HG02798 (cell line): ENCODE results near the gene ZNF564.
"Not testable (repeated sequence)": the region's sequence is repeated elsewhere in the genome, so short reads cannot be mapped to it uniquely, and the experiment has no call there.

Experiments used
- ATAC-seq: cut with Tn5 transposase; IDR thresholded peaks from one replicate; pipeline ENCODE4 v1.9.1; 2021; ENCODE audit warnings: mild to moderate bottlenecking; ENCODE audit not compliant: unreplicated experiment, poor library complexity

ZNF564 gene

DNA sequence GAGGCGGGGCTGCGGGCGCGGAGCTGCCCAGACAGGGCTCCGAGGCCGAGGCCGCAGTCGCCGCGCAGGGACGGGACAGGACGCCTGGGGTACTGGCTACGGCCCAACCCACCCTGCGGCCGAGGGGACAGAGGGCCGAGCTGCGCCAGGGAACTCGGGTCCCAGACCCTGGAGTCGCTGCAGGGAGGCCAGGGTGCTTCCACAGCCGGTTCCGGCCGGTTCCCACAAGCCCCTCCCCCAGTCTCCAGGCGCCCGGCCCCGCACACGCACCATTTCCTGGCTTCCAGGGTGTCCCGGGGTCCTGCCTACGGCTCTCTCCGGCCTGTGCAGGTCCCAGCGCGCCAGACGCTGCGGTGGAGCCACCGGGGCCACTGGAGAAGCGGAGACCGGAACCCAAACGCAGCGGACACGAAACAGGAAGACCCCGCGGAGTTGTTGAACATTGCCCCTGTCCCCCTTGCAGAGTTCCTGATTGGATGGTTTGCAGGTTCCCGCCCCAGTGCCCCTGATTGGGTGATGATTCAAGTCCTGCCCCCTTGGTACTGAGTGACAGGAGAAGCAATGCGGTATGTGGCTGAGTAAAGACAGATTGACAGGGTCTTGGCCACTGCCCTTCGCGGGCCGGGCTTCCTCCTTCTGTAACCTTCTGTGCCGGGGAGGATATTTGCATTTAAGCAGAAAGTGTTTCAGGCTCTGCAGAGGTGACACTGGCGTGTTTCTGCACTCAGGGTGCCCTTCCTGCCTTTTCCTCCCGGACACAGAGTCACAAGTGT, at the start of gene ZNF564:
Gene ZNF564, minus strand, starts transcription at position 423 of the 773 bp plus-strand sequence. Its CDS starts 150 bp downstream, at position 273.
- ATAC-seq, result peak; percentile 99

- ATAC-seq, result no peak
Measured at GRCh38 chr19:12597594-12597993, 46.3 kb upstream of the ZNF564 start.

GRCh38 chr19:12596927-12597548, 45.8 kb upstream of the ZNF564 start:
- ATAC-seq, result no peak

- ATAC-seq, result no peak
Measured at GRCh38 chr19:12596485-12596884, 45.2 kb upstream of the ZNF564 start.

- ATAC-seq, result no peak
Measured at GRCh38 chr19:12581100-12581499, 29.8 kb upstream of the ZNF564 start.

GRCh38 chr19:12580180-12580694, 29.0 kb upstream of the ZNF564 start:
- ATAC-seq, result no peak

GRCh38 chr19:12578641-12579040, 27.4 kb upstream of the ZNF564 start:
- no peak for ATAC-seq

DNA sequence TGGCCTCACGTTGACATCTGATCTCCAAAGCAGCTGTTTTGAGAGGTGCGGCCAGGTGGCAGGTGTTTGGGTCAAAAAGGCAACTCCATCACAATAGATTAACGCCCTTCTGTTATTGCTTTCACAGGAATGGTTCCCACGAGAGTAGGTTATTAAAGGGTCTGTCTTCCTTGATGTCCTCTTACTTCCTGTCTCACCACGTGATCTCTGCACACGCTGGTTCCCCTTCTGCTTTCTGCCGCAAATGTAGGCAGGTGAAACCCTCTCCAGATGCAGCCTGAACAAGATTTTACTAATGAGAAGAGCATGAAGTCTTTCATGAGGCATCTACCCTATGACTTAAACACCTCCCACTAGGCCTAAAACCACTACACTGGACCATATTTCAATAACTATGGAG, 22.8 kb upstream of the ZNF564 start:
- no peak for ATAC-seq

- ATAC-seq, result no peak
Measured at GRCh38 chr19:12567951-12568350, 16.7 kb upstream of the ZNF564 start.

- not testable (repeated sequence) for ATAC-seq
Measured at GRCh38 chr19:12566380-12566779, 15.1 kb upstream of the ZNF564 start.

GRCh38 chr19:12564016-12564664, 12.9 kb upstream of the ZNF564 start:
- ATAC-seq, result peak; percentile 57

GRCh38 chr19:12555456-12555930, 4.2 kb upstream of the ZNF564 start:
- no peak for ATAC-seq

DNA sequence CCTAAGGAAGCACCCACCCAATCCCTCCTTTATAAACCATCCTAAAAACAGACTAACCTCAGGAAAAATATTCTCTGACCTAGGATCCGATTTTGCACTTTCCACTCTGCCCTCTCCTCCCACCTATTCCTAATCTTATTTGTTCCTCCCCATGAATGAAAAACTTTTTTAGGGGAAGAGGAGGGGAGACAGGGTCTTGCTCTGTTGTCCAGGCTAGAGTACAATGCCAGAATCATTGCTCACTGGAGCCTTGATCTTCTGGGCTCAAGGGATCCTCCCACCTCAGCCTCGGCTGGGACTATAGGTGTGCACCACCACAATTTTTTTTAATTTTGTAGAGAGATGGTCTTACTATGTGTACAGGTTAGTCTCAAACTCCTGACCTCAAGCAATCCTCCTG, 4.4 kb downstream of the ZNF564 start:
- ATAC-seq, result no peak

- no peak for ATAC-seq
Measured at GRCh38 chr19:12546068-12546467, 5.2 kb downstream of the ZNF564 start.

DNA sequence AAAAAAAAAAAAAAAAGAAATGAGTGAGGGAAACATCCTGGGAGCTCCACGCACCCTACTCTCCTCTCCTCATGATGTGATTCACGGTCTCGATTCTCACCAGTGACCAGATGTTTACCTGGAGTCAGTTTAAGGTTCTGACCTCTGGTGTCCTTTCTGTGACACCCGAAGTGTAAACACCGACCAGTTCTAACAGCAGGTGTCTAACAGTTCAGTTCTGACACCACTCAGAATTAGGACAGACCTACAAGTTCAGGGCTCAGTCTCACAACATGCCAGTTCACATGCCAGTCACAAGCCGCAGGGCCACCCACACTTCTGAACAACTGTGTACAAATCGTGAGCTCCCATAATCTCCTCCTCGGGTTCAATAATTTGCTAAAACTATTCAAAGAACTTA, 6.0 kb downstream of the ZNF564 start:
- no peak for ATAC-seq

DNA sequence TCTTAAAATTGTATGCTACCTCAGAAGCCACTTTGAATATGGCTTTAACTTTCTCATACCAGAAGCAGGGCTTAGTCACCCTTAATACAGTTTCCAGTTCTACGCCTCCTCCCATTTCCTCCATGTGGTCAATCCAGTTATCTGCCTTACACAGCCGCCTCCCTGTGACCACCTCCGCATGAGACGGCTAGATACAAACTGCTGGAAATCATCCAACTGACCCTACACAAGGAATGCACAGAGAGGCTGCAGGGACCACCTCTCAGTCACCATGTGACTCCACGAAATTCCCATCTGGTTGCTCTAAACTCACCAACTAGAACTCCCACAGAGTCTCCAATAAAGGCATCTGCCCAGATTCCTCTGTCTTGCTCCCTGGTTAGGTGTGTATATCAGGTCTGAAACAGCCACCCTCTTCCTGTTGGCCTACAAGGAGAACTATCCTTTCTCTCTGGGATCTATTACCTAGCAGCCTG, 6.8 kb downstream of the ZNF564 start:
- ATAC-seq, result no peak

DNA sequence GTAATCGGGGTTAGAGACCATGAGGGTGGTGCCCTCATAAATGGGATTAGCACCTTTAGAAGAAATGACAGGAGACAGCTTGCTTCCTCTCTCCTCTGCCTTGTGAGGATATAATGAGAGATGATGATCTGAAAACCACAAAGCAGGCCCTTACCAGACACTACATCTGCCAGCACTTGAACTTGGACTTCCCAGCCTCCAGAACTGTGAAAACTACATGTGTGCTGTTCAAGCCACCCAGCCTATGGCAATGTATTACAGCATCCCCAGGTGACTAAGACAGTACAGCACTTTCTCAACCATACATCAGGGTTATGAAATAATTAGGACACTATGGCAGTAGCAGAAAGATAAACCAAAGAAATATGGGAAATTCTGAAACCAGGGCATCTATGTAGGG, 7.4 kb downstream of the ZNF564 start:
- ATAC-seq, result no peak

DNA sequence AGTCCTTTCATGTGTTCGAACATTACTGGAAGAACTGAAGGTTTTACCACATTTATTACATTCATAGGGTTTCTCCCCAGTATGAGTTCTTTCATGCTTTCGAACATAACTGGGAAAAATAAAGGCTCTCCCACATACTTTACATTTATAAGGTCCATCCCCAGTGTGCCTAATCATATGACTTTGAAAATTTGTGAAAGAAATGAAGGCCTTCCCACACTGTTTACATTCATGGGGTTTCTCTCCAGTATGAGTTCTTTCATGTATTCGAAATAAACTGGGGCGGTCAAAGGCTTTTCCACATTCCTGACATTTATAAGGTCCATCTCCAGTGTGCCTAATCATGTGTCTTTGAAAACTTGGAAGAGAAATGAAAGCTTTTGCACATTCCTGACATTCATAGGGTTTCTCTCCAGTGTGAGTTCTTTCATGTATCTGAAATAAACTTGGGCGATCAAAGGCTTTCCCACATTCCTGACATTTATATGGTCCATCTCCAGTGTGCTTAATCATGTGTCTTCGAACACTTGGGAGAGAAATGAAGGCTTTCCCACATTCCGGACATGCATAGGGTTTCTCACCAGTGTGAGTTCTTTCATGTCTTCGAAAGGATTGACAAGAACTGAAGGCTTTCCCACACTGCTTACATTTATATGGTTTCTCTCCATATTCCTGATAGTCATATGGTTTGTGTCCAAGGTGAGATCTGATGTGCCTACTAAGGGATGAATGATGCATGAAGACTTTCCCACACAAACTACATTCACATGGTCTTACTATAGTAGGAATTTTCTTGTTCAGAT, 24.0 kb downstream of the ZNF564 start:
- ATAC-seq, result no peak

DNA sequence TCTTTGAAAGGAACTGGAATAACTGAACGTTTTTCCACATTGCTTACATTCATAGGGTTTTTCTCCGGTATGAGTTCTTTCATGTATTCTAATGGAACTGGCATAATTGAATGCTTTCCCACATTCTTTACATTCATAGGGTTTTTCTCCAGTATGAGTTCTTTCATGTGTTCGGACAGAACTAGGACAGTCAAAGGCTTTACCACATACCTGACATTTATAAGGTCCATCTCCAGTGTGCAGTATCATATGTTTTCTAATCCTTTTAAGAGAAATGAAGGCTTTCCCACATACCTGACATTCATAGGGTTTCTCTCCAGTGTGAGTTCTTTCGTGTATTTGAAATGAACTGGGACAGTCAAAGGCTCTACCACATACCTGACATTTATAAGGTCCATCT, 24.7 kb downstream of the ZNF564 start:
- ATAC-seq, result no peak

DNA sequence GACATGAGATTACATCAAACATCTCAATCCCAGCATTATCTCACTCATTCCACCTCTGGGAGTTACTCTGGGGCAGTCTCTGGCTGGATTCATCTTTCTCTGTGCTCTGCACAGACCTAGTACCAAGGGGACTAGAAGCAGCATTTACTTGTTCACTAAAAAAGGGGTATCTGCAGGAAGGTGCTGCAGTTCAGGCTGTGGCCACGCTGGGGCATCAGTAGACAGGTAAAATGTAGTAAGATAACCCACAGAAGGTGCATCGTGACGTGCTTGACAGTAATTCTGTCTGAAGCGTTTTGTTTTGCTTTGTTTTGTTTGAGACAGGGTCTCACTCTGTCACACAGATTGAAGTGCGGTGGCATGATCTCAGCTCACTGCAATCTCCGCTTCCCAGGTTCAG, 29.3 kb downstream of the ZNF564 start:
- ATAC-seq, result no peak
